HG03095 (cell line): ENCODE results near the gene ALG9.

Experiments used
- ATAC-seq: cut with Tn5 transposase; IDR thresholded peaks from one replicate; pipeline ENCODE4 v1.9.1; 2021; ENCODE audit warnings: moderate library complexity; ENCODE audit not compliant: unreplicated experiment

Gene ALG9

GRCh38 chr11:111737444-111738210 is 133.8 kb downstream of the ALG9 start:
- no peak for ATAC-seq

GRCh38 chr11:111736621-111737443 is 134.5 kb downstream of the ALG9 start:
- ATAC-seq = no peak
